Mammary epithelial cell (primary cell): Measurements from ENCODE around the gene BIRC3.

Experiments
- EZH2 ChIP-seq: IDR thresholded peaks from 2 replicates; pipeline ENCODE4 v1.6.1; 2012; ENCODE audit warnings: low read length, inconsistent platforms, borderline replicate concordance
- TF ChIP-seq, protein P1 (sequence below), 2 donors: IDR thresholded peaks in 1 of 2; conservative IDR thresholded peaks in 1 of 2; 2 replicates each; pipeline ENCODE4 v1.5.1; 2011 to 2012; ENCODE audit warnings: inconsistent platforms in 2 of 2, low read length in 2 of 2, mild to moderate bottlenecking in 2 of 2, control low read depth in 1 of 2, low read depth in 1 of 2; ENCODE audit not compliant: insufficient read depth in 1 of 2; ENCODE audit errors: extremely low read depth in 1 of 2

DNA sequence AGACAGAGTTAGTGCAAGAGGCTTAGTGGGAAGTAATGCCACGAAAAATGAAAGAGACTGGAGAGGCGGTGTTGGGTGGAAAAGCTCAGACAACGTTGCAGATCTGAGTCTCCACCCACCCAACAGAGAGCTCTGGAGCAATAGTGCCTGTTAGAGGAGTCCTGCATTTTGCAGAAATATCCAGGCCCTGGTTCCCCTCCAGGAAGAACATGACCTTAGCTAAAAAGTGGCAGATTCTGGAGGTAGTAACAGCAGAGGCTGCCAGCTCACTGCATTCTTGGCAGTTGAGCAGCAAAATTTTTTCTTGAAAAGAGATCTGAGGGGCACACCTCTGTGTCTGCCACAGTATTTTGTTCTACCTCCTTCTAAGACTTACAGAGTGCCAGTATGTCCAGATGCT, 27.7 kb upstream of the BIRC3 start:
- TF ChIP-seq, protein P1, sequence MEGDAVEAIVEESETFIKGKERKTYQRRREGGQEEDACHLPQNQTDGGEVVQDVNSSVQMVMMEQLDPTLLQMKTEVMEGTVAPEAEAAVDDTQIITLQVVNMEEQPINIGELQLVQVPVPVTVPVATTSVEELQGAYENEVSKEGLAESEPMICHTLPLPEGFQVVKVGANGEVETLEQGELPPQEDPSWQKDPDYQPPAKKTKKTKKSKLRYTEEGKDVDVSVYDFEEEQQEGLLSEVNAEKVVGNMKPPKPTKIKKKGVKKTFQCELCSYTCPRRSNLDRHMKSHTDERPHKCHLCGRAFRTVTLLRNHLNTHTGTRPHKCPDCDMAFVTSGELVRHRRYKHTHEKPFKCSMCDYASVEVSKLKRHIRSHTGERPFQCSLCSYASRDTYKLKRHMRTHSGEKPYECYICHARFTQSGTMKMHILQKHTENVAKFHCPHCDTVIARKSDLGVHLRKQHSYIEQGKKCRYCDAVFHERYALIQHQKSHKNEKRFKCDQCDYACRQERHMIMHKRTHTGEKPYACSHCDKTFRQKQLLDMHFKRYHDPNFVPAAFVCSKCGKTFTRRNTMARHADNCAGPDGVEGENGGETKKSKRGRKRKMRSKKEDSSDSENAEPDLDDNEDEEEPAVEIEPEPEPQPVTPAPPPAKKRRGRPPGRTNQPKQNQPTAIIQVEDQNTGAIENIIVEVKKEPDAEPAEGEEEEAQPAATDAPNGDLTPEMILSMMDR (conservative IDR thresholded peaks at IDR 0.05 in 1 of 2, IDR thresholded peaks at IDR 0.05 in 1 of 2; ENCODE audit: extremely low read depth in 1 of 2, insufficient read depth in 1 of 2, low read depth in 1 of 2, low read length in 2 of 2): no peak
- no peak for TF ChIP-seq EZH2
